HG03039 (cell line): Measurements from ENCODE around the gene PHKG1.
"Not testable (repeated sequence)": the region's sequence is repeated elsewhere in the genome, so short reads cannot be mapped to it uniquely, and the experiment has no call there.

Experiments used
- ATAC-seq: cut with Tn5 transposase; IDR thresholded peaks from one replicate; pipeline ENCODE4 v1.9.1; 2021; ENCODE audit warnings: mild to moderate bottlenecking, moderate library complexity; ENCODE audit not compliant: unreplicated experiment

The PHKG1 gene

DNA sequence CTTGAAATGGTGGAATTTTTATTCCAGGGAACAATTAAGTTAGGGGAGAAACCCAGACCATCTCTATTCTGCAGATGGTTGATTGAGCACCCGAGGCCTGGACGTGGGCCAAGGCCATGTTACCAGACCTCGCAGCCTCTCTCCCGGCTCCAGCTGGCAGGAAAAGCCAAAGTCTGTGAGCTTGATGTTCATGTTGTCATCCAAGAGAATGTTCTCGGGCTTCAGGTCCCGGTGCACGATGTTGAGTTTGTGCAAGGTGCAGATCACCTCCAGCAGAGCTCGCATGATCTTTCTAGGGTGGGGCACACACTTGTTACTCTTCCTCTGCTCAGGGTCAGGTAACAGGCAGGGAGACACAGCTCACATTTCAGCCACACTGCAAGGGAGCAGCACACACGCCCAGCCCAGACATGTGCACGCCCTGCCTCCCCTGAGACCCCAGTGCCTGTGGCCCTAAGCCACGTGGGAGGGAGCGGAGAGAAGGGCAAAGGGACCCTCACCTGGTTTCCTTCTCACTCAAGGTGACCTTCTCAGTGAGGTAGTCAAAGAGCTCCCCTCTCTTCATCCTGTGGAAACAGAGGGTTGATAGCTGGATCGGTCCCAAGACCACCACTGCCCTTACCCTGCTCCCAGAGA lies 9.5 kb downstream of the PHKG1 start:
- no peak for ATAC-seq

DNA sequence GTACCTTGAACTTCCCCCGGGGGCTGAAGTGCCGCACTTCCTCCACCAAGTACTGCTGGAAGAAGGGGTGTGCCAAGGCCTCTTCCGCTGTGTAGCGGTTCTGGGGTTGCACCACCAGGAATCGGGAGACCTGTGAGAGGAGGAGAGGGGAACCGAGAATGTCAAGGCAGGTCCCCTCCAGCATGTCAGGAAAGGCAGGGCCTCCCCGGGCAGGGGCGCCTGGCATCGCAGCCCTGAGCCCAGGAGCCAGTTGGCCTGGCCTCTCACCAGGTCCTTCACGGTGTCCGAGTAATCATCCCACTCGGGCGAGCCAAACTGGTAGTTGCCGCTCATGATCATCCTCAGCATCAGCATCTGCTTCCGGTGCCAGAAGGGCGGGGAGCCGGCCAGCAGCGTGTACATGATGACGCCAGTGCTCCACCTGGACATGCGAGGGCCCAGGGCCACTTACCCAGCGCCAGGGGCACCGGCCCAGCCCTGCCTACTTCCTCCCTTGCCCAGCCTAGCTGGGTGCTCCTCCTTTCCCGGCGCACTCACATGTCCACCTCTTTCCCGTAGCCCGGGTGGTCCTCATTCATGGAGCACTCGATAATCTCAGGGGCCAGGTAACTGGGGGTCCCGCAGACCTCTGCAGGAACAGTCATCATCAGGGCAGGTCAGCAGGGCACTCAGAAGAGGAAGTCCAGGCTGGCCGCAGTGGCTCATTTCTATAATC lies 11.0 kb downstream of the PHKG1 start:
- ATAC-seq = no peak

DNA sequence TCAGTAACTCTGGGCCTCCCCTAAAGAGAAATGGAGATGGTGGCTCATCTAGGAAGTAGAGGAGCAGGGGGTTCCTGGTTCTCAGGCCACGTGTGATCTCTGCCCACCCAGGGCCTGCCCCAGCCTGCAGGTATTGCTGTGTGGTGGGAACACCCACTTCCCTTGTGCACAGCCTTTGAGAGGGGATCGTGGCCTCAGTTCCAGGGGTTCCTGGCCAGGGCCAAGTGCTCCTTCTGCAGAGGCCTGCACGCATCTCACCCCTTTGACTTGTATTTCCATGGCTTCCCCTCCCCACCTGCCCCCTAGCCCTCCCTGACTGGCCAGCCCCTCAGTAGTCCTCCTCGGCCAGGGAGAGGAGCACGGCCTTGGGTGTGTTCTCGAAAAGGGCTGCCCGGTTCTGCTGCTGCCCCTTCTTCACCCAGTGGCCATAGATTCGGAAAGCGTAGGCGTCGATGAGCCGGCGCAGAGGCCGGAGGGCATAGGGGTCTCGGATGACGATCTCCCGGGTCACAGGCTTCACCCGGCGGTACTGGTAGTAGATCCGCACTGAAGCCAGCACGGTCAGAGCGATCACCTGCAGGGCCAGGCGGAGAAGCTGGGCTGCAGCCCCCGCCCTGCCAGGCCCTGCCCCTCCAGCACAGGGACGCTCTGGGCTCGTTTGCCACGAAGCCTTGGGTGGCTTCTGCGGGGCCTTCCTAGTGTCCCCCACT lies 11.9 kb downstream of the PHKG1 start:
- ATAC-seq = not testable (repeated sequence)

DNA sequence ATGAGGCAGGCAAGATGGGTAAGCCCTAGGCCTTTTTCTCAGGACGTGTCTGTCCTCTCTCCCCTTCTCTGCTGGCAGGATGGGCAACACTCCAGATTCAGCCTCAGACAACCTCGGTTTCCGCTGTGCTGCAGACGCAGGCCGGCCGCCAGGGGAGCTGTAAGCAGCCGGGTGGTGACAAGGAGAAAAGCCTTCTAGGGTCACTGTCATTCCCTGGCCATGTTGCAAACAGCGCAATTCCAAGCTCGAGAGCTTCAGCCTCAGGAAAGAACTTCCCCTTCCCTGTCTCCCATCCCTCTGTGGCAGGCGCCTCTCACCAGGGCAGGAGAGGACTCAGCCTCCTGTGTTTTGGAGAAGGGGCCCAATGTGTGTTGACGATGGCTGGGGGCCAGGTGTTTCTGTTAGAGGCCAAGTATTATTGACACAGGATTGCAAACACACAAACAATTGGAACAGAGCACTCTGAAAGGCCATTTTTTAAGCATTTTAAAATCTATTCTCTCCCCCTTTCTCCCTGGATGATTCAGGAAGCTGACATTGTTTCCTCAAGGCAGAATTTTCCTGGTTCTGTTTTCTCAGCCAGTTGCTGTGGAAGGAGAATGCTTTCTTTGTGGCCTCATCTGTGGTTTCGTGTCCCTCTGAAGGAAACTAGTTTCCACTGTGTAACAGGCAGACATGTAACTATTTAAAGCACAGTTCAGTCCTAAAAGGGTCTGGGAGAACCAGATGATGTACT lies 13.1 kb downstream of the PHKG1 start:
- no peak for ATAC-seq

DNA sequence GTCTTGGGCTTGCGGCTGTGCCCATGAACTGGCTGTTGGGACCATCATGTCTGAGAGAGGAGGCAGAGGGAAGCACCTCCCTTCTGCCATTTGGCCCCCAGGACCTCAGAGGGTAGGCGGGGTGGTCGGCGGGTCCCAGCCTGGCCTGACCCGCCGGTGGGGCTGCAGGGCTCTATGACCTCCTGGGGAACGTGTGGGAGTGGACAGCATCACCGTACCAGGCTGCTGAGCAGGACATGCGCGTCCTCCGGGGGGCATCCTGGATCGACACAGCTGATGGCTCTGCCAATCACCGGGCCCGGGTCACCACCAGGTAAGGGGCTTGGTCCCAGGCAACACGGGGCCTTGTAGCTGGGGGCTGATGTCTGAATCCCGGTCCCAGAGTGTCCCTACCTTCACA lies 14.6 kb downstream of the PHKG1 start:
- ATAC-seq = no peak

DNA sequence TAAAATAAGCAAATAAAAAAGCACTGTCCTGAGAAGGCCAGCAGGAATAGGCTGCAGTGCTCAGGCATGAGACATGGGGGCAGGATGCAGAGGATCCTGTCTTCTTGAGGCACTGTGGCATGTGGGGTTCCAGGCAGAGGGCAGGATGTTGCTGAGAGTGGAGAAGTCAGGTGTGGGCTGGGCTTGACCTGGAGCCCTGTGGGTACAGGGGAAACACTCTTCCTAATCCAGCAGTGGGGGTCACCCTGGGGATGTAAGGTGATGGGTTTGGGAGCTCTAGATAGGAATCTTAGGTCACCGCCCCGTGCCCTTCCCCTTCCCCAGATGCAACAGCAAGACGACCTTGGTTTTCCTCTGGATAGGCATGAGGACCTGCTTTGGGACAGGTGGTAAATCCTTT lies 15.1 kb downstream of the PHKG1 start:
- ATAC-seq = no peak

DNA sequence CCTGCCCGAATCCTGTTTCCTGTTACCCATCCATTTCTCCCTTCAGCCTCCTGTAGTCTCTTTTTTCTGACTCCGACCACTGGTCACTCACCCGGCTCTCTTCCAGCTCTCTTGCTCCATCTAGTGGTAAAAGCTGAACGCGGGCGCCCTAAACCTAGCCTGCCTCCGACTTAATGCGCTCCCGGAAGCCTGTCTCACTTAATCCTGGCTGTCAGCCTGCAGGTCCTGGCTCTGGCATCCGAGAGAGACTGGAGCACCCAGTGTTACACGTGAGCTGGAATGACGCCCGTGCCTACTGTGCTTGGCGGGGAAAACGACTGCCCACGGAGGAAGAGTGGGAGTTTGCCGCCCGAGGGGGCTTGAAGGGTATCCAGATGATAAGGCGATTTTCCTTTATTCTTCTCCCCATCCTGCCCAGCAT lies 18.4 kb downstream of the PHKG1 start:
- ATAC-seq = peak; percentile 78

DNA sequence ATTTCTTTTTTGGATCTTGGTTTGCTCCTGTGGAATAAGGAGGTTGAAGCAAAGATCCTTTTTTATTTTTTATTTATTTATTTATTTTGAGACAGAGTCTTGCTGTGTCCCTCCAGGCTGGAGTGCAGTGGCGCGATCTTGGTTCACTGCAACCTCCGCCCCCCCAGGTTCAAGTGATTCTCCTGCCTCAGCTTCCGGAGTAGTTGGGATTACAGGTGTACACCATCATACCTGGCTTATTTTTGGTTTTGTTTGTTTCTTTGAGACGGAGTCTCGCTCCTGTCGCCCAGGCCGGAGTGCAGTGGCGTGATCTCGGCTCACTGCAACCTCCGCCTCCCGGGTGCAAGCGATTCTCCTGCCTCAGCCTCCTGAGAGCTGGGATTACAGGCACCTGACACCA lies 26.4 kb downstream of the PHKG1 start:
- not testable (repeated sequence) for ATAC-seq

DNA sequence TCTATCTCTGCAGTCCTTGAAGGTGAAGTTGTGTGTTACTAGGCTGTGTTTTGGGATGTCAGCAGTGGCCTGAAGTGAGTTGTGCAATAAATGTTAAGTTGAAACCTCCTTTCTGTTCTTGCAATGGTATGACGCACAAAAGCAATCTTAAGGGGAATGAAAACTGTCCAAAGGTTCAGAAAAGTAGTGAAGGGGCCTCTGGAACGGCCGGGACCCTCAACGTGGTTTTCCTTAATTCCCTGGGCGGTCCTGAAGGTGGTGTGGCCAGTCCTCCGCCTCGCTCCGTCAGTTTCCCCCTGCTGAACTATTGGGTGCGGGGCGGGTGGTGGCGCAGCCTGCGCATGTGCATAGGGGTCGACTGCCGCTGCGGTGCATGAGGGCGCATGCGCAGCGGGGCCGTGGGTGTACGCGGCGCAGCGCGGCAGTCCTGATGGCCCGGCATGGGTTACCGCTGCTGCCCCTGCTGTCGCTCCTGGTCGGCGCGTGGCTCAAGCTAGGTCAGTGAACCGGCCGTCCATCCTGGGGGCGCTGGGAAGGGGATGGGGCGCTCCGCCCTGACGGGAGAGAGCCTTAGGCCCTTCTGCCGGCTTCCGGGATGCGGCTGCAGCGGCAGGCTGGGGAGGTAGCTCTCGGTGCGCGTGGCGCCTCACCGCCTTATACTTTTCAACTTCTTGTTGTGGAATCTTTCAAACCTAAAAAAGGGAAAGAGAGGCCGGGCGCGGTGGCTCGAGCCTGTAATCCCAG lies 28.7 kb downstream of the PHKG1 start, which contains the start of gene SUMF2:
TSS of gene SUMF2 (plus strand) at position 405 of the 744 bp plus-strand sequence. CDS start at position 431, 26 bp downstream.
- ATAC-seq = peak; percentile 88

DNA sequence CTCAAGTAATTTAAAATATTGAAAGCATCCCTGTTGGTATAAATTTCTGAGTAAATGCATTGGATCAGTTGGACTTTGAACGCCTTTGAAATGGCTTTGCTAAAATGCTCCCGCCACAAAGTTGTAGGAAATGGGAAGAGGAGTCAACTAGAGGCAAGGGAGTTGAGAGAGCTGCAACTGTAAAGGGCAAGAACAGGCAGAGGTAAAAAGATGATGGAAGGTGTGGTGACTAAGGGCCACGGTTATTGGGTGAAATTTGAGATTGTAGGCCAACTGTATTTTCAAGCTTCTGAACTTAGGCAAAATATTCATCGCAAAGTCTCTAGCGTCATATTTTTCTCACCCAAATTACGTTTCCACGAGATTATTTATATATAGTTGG lies 29.3 kb downstream of the PHKG1 start:
- no peak for ATAC-seq

DNA sequence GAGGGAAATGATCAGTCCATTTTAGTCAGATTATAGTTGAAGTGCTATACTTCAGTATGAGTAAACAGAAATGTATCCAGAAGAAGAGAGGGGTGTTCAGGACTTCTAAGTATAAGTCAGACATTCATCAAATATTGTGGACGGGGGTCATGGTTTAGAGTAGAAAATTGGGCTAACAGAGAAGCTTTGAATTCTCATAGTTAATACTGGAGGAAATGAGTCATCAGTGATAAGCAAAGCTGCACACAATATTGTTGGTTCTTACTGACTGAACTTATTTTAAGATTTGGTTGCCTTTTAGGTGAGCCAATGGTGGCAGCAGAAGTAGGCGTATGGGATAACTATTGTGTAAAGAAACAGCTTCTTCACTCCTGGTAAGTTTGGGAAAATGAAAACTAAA lies 30.4 kb downstream of the PHKG1 start:
- no peak for ATAC-seq

DNA sequence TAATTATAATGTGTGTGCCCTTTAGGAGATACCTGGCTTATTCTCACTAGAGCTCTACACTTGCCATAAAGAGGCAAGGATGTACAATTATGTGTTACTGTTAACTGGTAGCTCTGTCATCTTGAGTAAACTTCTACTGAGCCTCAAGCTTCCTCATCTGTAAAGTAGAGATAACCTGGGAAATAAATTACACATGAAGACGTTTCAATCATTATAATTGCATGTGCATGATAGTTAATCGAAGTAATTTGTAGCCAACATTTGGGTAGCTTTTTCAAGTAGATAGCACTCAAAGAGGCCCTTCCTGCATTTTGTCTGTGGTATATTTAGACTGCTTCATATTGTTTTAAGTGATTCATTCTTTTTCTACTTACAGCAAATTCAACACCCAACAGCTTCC lies 38.8 kb downstream of the PHKG1 start:
- ATAC-seq = no peak

DNA sequence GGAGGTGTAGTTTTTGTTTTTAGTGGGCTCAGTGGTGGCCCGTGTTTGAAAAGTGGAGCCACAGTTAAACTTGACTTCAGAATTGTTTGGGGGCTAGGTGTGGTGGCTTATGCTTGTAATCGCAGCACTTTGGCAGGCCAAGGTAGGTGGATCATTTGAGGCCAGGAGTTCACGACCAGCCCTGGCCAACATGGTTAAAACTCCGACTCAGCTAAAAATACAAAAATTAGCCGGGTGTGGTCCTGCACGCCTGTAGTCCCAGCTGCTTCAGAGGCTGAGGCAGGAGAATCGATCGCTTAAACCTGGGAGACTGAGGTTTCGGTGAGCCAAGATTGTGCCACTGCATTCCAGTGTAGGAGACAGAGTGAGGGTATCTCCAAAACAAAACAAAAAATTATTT lies 39.4 kb downstream of the PHKG1 start:
- no peak for ATAC-seq

DNA sequence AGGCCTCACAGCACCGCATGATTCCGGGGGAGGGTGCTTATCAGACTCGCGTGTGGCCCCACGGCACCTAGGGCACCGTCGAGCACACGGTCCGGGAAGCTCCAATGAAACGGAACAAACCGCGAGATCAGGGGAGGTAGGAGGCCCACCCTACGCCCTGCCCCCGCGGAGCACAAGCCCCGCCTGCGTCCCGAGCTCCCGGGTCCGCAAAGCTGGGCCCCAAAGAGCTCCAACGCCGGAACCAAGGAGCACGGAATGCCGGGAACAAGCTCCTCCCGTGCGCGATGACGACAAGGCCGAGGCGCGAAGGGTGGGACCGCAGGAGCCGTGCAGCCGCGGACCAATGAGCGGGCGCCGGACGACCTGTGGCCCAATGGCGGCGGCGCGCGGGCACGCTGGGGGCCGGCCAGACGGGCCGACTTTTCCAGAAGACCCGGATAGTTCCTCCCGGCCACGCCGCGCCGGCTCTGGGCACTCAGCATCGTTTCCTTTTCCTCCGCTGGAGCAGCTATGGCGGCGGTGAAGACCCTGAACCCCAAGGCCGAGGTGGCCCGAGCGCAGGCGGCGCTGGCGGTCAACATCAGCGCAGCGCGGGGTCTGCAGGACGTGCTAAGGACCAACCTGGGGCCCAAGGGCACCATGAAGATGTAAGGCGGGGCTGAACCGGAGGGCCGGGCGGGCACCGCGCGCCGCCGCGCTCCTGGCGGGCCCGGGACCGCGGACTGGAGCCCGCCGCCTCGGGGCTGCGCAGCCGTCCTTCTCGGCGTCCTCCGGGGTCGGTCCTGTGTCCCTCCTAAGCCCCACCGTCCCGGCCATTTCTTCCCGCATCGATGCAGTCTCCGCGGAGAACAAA lies 41.2 kb downstream of the PHKG1 start, which contains the start of the genes CCT6A and PSPH:
TSS of gene CCT6A (plus strand) at position 427 of the 853 bp plus-strand sequence. CDS start at position 511, 84 bp downstream.
TSS of gene PSPH (minus strand) at position 106 of the 853 bp plus-strand sequence. CDS start 30,232 bp downstream, outside the sequence.
- ATAC-seq = peak; percentile 94

DNA sequence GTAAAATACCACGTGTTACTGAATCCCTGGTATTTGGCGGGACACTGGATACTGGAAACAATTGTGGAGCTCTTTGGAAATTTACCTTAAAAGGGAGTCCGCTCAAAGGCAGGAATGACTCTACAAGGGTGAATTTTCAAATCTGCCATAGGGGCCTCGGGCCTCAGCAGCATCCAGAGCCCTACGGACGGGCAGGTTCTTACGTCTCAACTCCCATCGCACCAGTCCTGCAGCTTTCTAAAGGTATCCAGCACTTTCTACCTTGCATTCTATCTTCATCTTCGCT lies 41.8 kb downstream of the PHKG1 start:
- ATAC-seq = no peak

DNA sequence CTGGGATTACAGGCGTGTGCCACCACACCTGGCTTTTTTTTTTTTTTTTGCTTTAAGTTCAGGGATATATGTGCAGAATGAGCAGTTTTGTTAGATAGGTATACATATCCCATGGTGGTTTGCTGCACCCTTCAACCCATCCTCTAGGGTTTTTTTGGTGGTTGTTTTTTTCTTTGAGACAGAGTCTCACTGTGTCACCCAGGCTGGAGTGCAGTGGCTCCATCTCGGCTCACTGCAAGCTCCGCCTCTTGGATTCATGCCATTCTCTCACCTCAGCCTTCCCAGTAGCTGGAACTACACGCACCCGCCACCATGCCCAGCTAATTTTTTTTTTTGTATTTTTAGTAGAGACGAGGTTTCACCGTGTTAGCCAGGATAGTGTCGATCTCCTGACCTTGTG lies 44.0 kb downstream of the PHKG1 start:
- ATAC-seq = not testable (repeated sequence)

DNA sequence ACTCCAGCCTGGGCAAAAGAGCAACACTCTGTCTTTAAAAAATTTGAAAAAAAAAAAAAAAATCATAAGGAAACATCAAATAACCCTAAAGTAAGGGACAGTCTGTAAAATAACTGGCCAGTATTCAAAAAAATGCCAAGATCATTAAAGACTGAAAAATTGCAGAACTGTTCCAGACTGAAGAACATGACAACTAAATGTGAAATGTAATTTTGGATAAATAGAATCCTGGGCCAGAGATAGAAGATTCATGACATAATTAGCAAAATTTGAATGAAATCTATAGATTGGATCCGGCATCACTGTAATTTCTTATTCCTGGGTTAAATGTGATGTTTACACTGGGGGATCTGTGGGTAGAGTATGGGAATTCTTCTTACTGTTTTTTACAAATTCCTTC lies 44.5 kb downstream of the PHKG1 start:
- ATAC-seq = no peak

DNA sequence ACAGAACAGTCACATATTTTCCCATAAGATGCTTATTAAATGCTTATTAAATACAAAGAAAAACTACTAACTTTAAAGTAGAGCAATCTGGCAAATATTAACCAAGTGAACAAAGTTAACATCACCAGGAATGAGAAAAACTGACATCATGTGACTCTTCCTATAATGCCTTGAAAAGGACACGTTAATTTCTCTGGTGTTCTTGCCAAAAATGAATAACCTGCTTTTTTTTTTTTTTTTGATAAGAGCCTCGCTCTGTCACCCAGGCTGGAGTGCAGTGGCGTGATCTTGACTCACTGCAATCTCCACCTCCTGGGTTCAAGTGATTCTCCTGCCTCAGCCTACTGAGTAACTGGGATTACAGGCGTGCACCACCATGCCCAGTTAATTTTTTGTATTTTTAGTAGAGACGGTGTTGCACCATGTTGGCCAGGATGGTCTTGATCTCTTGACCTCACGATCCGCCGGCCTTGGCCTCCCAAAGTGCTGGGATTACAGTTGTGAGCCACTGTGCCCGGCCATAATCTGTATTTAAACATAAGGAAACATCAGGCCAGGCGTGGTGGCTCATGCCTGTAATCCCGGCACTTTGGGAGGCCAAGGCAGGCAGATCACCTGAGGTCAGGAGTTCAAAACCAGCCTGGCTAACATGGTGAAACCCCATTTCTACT lies 45.2 kb downstream of the PHKG1 start:
- not testable (repeated sequence) for ATAC-seq
